HCT116 (cell line): ENCODE measurements around the gene ANKRD55.

ENCODE experiments used
- ATF3 ChIP-seq: IDR thresholded peaks from 2 replicates; pipeline ENCODE4 v1.6.1; 2012
- CTCF ChIP-seq, 3 experiments: fragments of 200-600 bp in 1 of 3; sonication (generic) in 1 of 3; IDR thresholded peaks in 2 of 3; conservative IDR thresholded peaks in 1 of 3; 2 replicates each; pipeline ENCODE4 v1.5.1; 2012 to 2017; ENCODE audit warnings: low read depth in 2 of 3, low read length in 2 of 3, antibody characterized with exemption in 1 of 3, borderline replicate concordance in 1 of 3, control low read depth in 1 of 3, mild to moderate bottlenecking in 1 of 3, mixed read lengths in 1 of 3, mixed run types in 1 of 3, moderate library complexity in 1 of 3; ENCODE audit not compliant: insufficient read depth in 1 of 3
- FOSL1 ChIP-seq: IDR thresholded peaks from 2 replicates; pipeline ENCODE4 v1.6.1; 2012; ENCODE audit warnings: low read depth
- POLR2A ChIP-seq: IDR thresholded peaks from 2 replicates; pipeline ENCODE4 v1.7.0; 2011; ENCODE audit warnings: borderline replicate concordance; ENCODE audit not compliant: insufficient read depth, insufficient read length; ENCODE audit errors: extremely low read depth
- RAD21 ChIP-seq: IDR thresholded peaks from 2 replicates; pipeline ENCODE4 v1.6.1; 2012; ENCODE audit warnings: low read depth, mild to moderate bottlenecking
- TF ChIP-seq, protein P1 (sequence below): IDR thresholded peaks from 2 replicates; pipeline ENCODE4 v1.6.1; 2011; ENCODE audit warnings: mild to moderate bottlenecking, low read length, moderate library complexity; ENCODE audit not compliant: insufficient replicate concordance; ENCODE audit errors: extremely low read depth

DNA sequence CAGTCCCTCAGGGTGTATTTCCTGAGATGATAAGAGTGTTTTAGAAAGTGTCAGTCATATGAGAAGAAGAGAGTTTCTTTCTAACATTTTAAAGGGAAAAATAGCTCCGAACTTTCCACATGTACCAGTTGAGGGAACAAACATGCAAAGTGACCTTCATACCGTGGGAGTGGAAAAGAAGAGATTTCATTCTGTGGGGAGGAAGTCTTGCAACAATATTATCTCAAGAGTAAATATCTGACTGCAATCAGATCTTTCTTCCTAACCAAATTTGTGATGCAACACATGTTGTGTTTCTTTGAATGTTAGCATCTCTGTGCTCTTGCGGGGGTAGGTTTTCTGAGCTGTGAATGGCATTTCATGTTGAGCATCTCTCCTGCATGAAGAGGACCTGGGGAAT is 30.6 kb downstream of the ANKRD55 start:
- no peak for TF ChIP-seq CTCF (IDR thresholded peaks at IDR 0.05 in 2 of 3, conservative IDR thresholded peaks at IDR 0.05 in 1 of 3; ENCODE audit: borderline replicate concordance in 1 of 3, insufficient read depth in 1 of 3, low read depth in 2 of 3, low read length in 2 of 3)
- TF ChIP-seq FOSL1: no peak
- no peak for TF ChIP-seq POLR2A
- TF ChIP-seq, protein P1, sequence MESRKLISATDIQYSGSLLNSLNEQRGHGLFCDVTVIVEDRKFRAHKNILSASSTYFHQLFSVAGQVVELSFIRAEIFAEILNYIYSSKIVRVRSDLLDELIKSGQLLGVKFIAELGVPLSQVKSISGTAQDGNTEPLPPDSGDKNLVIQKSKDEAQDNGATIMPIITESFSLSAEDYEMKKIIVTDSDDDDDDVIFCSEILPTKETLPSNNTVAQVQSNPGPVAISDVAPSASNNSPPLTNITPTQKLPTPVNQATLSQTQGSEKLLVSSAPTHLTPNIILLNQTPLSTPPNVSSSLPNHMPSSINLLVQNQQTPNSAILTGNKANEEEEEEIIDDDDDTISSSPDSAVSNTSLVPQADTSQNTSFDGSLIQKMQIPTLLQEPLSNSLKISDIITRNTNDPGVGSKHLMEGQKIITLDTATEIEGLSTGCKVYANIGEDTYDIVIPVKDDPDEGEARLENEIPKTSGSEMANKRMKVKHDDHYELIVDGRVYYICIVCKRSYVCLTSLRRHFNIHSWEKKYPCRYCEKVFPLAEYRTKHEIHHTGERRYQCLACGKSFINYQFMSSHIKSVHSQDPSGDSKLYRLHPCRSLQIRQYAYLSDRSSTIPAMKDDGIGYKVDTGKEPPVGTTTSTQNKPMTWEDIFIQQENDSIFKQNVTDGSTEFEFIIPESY: no peak
- TF ChIP-seq RAD21: no peak
- TF ChIP-seq ATF3: no peak
